ENCODE results near the gene C11orf98.

DNA sequence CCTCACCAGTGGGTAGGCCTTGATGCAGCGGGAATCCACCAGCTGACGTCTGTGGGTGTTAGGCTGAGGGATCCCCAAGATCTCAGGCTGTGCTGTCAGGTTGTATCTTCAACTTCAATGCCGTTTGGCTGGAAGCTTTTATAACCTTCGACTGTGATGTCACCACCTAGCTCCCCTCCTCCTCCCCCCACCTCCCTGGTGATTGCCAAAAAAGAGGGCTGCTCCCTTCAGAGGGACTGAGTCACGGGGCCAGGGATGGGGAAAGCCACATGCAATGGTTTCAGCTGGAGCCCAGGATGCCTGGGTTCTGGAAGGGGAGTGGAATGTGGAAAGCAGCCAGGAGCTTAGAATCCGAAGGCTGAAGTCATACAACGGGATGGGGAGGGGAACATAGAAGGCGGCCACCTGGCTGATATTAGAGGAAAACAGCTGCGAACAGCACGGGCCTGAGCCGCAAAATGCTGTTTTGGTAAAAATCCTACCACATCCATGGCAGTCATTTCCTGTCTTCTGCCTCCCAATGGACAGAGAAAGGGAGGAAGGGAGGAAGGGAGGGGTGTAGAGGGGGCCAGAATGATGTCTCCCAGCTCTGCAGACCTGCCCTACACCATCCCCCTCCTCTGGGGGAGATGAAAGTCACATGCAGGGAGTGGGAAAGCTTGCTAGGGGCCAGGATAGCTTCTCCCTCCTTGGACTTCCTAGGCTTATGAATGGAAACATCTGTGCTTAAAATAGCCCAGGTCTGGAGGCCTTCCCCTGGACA lies 24.6 kb upstream of the C11orf98 start, which contains the start of gene LRRN4CL:
- TF ChIP-seq, protein P1, sequence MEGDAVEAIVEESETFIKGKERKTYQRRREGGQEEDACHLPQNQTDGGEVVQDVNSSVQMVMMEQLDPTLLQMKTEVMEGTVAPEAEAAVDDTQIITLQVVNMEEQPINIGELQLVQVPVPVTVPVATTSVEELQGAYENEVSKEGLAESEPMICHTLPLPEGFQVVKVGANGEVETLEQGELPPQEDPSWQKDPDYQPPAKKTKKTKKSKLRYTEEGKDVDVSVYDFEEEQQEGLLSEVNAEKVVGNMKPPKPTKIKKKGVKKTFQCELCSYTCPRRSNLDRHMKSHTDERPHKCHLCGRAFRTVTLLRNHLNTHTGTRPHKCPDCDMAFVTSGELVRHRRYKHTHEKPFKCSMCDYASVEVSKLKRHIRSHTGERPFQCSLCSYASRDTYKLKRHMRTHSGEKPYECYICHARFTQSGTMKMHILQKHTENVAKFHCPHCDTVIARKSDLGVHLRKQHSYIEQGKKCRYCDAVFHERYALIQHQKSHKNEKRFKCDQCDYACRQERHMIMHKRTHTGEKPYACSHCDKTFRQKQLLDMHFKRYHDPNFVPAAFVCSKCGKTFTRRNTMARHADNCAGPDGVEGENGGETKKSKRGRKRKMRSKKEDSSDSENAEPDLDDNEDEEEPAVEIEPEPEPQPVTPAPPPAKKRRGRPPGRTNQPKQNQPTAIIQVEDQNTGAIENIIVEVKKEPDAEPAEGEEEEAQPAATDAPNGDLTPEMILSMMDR (conservative IDR thresholded peaks at IDR 0.05 in 1 of 2, IDR thresholded peaks at IDR 0.05 in 1 of 2; ENCODE audit: low read depth in 1 of 2, low read length in 2 of 2) = no peak
- TF ChIP-seq EZH2 (IDR thresholded peaks at IDR 0.05; ENCODE audit: low read length, missing control alignments) = no peak
